ENCODE measurements around the gene PARK7.
"Not testable (repeated sequence)": the region's sequence is repeated elsewhere in the genome, so short reads cannot be mapped to it uniquely, and the experiment has no call there.

Gene PARK7

GRCh38 chr1:7961216-7962013, at the start of gene PARK7:
Gene PARK7, plus strand, starts transcription at chr1:7961711. Its CDS starts 1,075 bp downstream, at chr1:7962786.
- DNase-seq: peak; percentile 98

- no peak for DNase-seq
These were observed 49.4 kb upstream of the PARK7 start for GRCh38 chr1:7912145-7912544.

GRCh38 chr1:7912743-7913557, 48.6 kb upstream of the PARK7 start:
- DNase-seq: no peak

GRCh38 chr1:7915826-7916500, 45.5 kb upstream of the PARK7 start:
- no peak for DNase-seq

- no peak for DNase-seq
These were observed 45.0 kb upstream of the PARK7 start for GRCh38 chr1:7916501-7916830.

- not testable (repeated sequence) for DNase-seq
These were observed 43.5 kb upstream of the PARK7 start for GRCh38 chr1:7917971-7918370.

GRCh38 chr1:7919880-7920279, 41.6 kb upstream of the PARK7 start:
- no peak for DNase-seq

GRCh38 chr1:7921796-7922195, 39.7 kb upstream of the PARK7 start:
- no peak for DNase-seq

- no peak for DNase-seq
These were observed 39.2 kb upstream of the PARK7 start for GRCh38 chr1:7922301-7922700.

- not testable (repeated sequence) for DNase-seq
These were observed 34.5 kb upstream of the PARK7 start for GRCh38 chr1:7927061-7927460.

- DNase-seq: no peak
These were observed 33.3 kb upstream of the PARK7 start for GRCh38 chr1:7928247-7928646.

- DNase-seq: no peak
These were observed 31.9 kb upstream of the PARK7 start for GRCh38 chr1:7929637-7930036.

- DNase-seq: no peak
These were observed 30.7 kb upstream of the PARK7 start for GRCh38 chr1:7930645-7931445.

GRCh38 chr1:7931446-7931812, 30.1 kb upstream of the PARK7 start:
- no peak for DNase-seq

- DNase-seq: no peak
These were observed 28.9 kb upstream of the PARK7 start for GRCh38 chr1:7932524-7933138.

GRCh38 chr1:7938070-7938469, 23.4 kb upstream of the PARK7 start:
- DNase-seq: no peak

GRCh38 chr1:7940034-7940433, 21.5 kb upstream of the PARK7 start:
- no peak for DNase-seq

GRCh38 chr1:7940745-7941436, 20.6 kb upstream of the PARK7 start, which contains the start of gene TNFRSF9:
Gene TNFRSF9, minus strand, starts transcription at chr1:7940839. Its CDS starts 845 bp downstream, at chr1:7939994.
- DNase-seq: no peak

GRCh38 chr1:7941437-7941793, 20.1 kb upstream of the PARK7 start:
- DNase-seq: no peak

GRCh38 chr1:7942214-7942921, 19.1 kb upstream of the PARK7 start:
- DNase-seq: no peak

GRCh38 chr1:7943251-7943650, 18.3 kb upstream of the PARK7 start:
- no peak for DNase-seq

Data from NCI-H1105 treated with DMSO at 0.1 percent for 48 hours (cell line).